ENCODE data around the gene APOA1.

Gene APOA1

GRCh38 chr11:116833816-116834534 lies 3.4 kb downstream of the APOA1 start:
- DNase-seq (ENCODE audit: low read depth in 2 of 2): no peak

DNA sequence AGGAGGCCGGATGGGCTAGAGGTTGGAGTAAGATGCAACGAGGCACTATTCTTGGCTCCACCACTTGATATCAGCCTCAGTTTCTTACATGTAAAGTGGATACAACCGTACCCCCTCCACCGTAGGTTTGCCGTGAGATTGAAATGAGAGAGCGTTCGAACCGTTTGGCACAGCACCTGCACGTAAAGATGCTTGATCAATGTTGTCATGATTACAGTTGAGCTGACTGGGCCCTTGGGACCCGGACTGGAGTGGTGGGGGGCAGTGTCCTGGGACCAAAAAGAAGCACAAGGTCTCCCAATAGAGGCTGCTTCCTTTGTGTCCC lies 4.0 kb downstream of the APOA1 start:
- no peak for DNase-seq (ENCODE audit: low read depth in 2 of 2)

GRCh38 chr11:116832350-116833290 lies 4.8 kb downstream of the APOA1 start:
- DNase-seq (ENCODE audit: low read depth in 2 of 2): no peak

DNA sequence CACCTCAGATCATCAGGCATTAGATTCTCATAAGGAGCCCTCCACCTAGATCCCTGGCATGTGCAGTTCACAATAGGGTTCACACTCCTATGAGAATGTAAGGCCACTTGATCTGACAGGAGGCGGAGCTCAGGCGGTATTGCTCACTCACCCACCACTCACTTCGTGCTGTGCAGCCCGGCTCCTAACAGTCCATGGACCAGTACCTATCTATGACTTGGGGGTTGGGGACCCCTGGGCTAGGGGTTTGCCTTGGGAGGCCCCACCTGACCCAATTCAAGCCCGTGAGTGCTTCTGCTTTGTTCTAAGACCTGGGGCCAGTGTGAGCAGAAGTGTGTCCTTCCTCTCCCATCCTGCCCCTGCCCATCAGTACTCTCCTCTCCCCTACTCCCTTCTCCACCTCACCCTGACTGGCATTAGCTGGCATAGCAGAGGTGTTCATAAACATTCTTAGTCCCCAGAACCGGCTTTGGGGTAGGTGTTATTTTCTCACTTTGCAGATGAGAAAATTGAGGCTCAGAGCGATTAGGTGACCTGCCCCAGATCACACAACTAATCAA lies 5.6 kb downstream of the APOA1 start:
- DNase-seq (ENCODE audit: low read depth in 2 of 2): no peak

GRCh38 chr11:116830184-116830912 lies 7.1 kb downstream of the APOA1 start:
- DNase-seq (ENCODE audit: low read depth in 2 of 2): no peak

DNA sequence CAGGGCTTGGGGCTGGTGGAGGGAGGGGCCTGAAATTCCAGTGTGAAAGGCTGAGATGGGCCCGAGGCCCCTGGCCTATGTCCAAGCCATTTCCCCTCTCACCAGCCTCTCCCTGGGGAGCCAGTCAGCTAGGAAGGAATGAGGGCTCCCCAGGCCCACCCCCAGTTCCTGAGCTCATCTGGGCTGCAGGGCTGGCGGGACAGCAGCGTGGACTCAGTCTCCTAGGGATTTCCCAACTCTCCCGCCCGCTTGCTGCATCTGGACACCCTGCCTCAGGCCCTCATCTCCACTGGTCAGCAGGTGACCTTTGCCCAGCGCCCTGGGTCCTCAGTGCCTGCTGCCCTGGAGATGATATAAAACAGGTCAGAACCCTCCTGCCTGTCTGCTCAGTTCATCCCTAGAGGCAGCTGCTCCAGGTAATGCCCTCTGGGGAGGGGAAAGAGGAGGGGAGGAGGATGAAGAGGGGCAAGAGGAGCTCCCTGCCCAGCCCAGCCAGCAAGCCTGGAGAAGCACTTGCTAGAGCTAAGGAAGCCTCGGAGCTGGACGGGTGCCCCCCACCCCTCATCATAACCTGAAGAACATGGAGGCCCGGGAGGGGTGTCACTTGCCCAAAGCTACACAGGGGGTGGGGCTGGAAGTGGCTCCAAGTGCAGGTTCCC lies 7.8 kb downstream of the APOA1 start, which contains the start of gene APOC3:
APOC3 (plus strand) TSS at position 383 of the 659 bp plus-strand sequence. CDS start 676 bp downstream, outside the sequence.
- no peak for DNase-seq (ENCODE audit: low read depth in 2 of 2)

DNA sequence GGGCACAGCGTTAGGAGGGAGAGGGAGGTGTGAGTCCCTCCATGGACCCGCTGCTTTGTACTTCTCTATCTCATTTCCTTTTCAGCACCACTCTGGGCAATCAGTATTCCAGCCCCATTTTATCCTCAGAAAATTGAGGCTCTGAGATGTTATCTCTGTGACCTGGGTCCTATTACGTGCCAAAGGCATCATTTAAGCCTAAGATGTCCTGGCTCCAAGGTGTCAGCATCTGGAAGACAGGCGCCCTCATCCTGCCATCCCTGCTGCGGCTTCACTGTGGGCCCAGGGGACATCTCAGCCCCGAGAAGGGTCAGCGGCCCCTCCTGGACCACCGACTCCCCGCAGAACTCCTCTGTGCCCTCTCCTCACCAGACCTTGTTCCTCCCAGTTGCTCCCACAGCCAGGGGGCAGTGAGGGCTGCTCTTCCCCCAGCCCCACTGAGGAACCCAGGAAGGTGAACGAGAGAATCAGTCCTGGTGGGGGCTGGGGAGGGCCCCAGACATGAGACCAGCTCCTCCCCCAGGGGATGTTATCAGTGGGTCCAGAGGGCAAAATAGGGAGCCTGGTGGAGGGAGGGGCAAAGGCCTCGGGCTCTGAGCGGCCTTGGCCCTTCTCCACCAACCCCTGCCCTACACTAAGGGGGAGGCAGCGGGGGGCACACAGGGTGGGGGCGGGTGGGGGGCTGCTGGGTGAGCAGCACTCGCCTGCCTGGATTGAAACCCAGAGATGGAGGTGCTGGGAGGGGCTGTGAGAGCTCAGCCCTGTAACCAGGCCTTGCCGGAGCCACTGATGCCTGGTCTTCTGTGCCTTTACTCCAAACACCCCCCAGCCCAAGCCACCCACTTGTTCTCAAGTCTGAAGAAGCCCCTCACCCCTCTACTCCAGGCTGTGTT lies 8.5 kb downstream of the APOA1 start:
- no peak for DNase-seq (ENCODE audit: low read depth in 2 of 2)

DNA sequence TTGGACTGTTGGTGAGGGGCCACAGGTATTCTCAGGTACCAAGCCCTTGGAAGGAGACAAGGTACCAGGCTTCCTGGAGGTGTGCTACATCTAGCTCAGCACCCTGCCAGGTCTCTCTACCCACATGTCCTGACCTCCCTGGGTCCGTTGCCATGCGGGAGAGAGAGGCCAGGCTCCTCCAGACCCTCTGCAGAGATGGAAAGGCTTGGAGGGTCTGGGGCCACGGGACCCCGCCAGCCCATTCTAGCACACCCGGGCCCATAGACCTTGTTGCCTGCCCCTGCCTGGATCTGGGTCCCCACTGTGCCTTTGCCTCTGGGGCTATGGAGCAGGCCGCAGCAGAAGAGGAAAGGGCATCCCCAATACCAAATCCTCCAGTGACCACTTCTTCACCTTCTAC lies 10.0 kb downstream of the APOA1 start:
- no peak for DNase-seq (ENCODE audit: low read depth in 2 of 2)

DNA sequence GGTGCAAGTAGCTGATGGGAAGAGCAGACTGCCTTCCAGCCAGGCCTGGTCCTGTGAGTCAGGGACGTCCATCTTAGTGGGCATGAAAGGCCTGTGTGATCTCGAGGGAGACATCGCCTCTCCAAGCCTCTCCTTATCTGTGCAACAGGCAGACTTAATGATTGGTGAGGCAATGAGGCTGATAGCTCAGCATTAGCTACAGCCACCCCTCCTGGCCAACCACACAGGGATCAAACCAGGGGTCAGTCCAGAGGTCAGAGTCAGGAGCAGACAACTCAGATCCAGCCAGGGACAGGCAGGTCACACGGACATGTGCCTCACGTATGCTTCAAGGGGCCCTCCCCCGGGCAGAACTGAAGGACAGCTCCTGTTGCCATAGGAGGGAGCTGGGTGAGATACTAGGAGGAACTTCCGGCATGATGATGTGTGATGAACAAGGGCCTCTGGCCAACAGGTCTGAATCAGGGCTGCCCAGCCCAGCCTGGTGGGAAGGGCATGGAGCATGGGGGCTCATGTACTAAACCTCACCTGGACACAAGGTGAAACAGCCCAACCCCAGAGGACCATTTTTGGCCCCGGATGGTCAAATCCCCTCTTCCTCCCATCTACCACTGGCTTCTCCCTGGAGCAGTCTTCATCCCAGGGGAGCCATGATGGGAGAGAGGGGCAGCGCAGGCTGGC lies 10.5 kb downstream of the APOA1 start:
- no peak for DNase-seq (ENCODE audit: low read depth in 2 of 2)

GRCh38 chr11:116825854-116826750 lies 11.3 kb downstream of the APOA1 start:
- no peak for DNase-seq (ENCODE audit: low read depth in 2 of 2)

DNA sequence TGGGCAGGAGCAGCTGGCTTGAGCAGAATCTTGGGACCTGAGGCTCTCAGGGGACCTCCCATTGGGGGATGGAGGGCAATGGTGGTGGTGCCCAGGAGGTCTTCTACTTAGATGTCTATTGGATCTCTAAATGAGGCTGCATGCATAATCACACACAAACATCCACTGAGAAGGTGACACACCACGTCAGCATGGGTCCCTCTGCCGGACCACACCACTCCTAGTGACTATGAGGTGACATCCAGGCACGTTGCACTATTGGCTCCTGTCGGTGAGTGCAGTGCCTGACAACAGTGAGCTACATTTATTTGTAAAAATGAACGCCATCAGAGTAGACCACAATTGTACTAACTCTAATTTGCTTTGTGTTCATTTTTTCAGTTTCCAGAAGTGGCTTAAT lies 12.0 kb downstream of the APOA1 start:
- no peak for DNase-seq (ENCODE audit: low read depth in 2 of 2)

DNA sequence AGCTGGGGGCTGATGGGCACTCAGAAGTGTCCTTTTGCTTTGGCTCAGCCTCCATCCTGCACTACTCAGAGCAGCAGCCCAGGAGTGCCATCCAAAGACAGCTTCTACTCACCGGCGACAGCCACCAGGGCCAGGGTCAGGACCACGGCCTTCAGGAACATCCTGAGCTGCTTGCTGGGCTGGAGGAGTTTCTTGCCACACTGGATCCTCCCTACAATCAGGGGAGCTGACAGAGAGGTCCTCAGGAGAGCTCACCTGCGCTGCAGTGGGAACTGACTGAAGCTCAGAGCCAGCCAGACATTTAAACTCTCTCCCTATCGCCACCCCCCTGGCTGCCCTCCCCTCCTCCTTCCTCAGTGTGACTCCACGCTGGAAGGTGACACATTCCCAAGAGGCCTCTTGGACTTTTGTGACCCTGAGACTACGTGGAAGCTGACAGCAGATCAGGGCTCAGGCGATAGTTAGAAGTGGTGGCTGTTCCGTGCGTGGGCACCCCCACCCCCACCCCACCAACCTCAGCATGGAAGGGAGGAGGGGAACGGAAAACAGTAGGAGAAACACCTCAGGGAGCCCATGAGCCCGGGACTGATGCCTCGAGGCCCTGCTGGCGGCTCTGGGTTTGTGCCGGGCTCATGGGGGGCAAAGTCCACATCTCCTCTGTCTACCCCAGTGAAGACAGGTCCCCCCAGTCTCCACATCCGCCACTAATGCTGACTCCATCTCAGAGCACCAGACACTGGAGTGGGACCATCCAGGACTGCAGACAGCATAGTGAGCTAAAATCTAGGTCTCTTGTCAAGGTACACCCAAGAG lies 14.2 kb downstream of the APOA1 start, which contains the start of gene APOA4:
APOA4 (minus strand) TSS at position 274 of the 813 bp plus-strand sequence; CDS start at position 161, 113 bp downstream.
- DNase-seq (ENCODE audit: low read depth in 2 of 2): no peak

DNA sequence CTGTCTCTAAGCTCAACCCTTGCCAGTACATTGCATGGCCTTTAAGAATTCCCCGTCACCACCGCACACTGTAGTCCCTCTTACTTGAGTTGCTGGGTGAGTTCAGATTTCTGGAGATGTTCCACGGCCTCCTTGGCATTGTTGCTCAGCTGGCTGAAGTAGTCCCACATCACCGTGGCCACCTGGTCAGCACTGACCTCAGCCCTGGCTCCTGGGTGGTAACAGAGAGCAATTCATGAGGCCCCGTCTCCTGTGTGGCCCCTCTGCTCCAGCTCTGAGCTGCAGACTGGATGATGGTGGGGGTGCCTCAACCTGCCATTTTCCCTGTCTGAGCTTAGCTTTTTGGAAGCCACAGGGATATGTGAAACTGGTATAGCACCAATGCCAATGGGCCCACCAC lies 14.8 kb downstream of the APOA1 start:
- no peak for DNase-seq (ENCODE audit: low read depth in 2 of 2)

DNA sequence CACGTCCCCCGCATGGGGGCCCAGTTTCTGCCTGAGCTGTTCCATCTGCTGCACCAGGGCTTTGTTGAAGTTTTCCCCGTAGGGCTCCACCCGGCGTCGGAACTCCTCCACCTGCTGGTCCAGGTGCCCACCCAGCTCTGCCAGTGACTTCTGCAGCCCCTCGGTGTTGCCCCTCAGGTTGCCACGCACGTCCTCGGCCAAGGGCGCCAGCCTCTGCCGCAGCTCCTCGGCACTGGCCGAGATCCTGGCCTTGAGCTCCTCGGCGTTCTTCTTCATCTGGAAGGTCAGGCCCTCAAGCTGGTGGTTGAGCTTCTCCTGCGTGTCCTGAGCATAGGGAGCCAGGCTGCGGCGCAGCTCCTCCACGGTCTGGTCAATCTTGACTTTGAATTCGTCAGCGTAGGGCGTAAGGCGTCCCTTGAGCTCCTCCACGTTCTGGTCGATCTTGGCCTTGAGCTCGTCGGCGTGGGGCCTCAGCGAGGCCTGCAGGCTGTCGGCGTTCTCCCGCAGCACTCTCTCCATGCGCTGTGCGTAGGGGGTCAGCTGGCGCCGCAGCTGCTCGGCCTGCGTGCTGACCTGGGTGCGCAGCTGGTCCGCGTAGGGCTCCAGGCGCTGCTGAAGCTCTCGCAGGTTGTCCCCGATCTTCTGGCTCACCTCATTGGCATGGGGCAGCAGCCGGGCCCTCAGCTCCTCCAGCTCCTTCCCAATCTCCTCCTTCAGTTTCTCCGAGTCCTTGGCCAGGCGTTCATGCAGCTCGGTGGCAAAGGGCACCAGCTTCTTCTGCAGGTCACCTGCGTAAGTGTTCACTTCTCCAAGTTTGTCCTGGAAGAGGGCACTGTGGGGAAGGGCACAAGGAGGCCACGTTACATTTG lies 16.1 kb downstream of the APOA1 start:
- no peak for DNase-seq (ENCODE audit: low read depth in 2 of 2)

DNA sequence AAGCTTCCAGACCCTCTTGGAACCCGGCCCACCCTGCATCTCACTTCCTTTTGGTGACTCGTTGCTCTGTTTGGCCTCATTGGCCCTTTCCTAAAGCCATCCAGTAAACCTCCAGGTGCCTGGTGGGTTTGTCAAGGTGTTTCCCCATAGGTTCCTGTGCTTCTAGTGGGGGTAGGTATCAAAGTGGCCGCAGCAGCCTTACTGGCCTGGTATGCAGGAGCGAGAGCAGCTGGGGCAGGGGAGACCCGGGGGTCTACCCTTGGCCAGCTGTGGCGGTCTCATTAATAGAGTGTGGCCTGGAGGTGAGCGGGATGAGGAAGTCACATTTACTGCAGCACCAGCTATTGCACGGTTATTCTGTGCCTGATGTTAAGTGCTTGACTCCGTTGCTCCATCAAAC lies 18.4 kb downstream of the APOA1 start:
- no peak for DNase-seq (ENCODE audit: low read depth in 2 of 2)

DNA sequence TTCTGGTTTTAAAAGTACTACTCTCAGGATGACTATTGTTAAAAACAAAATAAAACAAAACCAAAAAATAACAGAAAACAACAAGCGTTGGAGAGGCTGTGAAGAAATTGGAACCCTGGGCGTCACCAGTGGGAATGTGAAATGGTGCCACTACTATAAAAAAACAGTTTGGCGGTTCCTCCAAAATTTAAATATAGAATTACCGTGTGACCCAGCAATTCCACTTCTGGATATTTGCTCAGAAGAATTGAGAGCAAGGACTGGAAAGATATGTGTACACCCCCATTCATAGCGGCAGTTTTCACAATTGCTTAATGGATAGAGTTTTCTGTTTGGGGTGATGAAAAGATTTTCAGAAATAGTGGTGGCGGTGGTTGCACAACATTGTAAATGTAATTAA lies 22.9 kb downstream of the APOA1 start:
- no peak for DNase-seq (ENCODE audit: low read depth in 2 of 2)
